ENCODE data around the gene USP31. TPM values are rescaled to one million over a fixed set of nuclear protein-coding genes. Genes with fewer than 3 reads are reported as not detected.

The USP31 gene
- total RNA-seq, 4 donors from 2014 or later: 6.0 to 8.3 (median 7.1) TPM

- WGBS, 2 donors (ENCODE audit: low coverage in 1 of 2): 70% methylated on average over 2 to 11 of the region's 11 CpGs
- in situ Hi-C loops (cut with MboI; ENCODE audit: low pct_ligation_motif_present in 1 of 4, low pct_unique_long_range_greater_than_20kb in 1 of 4, low sequenced_read_pairs in 3 of 4): loop anchor here in 1 of 4 donors (10.0 kb wide), 1 partner anchor 249 kb away; no protein-coding TSS in a partner anchor
- no peak for DNase-seq
- Histone ChIP-seq H3K27me3 (peaks cover 55% of the 10 kb centered on the region), H3K36me3 (no peaks in the 10 kb centered on the region), H3K4me3 (no peak overlapping the region), H3K4me1 (peaks cover 9 to 16% (median 12%) of the 10 kb centered on the region in 4 donors), H3K27ac (no peak overlapping the region), H3K9me3 (no peaks in the 10 kb centered on the region)
- intact Hi-C loops (cut with DNase I; ENCODE audit: low total_unique reads): no loop called here
- no peak for TF ChIP-seq EP300 (IDR thresholded peaks at IDR 0.05; ENCODE audit: low read depth)
- TF ChIP-seq CTCF (IDR thresholded peaks at IDR 0.05): no peak
- no peak for TF ChIP-seq POLR2AphosphoS5 (IDR thresholded peaks at IDR 0.05)
- no peak for TF ChIP-seq POLR2A (IDR thresholded peaks at IDR 0.05)
Observed at GRCh38 chr16:23185656-23186055, 36.4 kb upstream of the USP31 start.

GRCh38 chr16:23183543-23183862 is 34.3 kb upstream of the USP31 start:
- in situ Hi-C loops (cut with MboI; ENCODE audit: low pct_ligation_motif_present in 1 of 4, low pct_unique_long_range_greater_than_20kb in 1 of 4, low sequenced_read_pairs in 3 of 4): loop anchor here in 3 of 4 donors (5.0 to 10.0 kb wide), 3 partner anchors 251 to 259 kb away; no protein-coding TSS in a partner anchor
- peaks cover 73% of the 10 kb centered on the region for H3K27me3 ChIP-seq
- H3K27ac ChIP-seq: peak overlapping the region in 1 of 4 donors; percentile 20

GRCh38 chr16:23182679-23183542 is 33.7 kb upstream of the USP31 start, which contains the start of gene SCNN1G:
Gene SCNN1G, plus strand, starts transcription at chr16:23182745. Its CDS starts 3,527 bp downstream, at chr16:23186272.
- H3K9me3 ChIP-seq: no peaks in the 10 kb centered on the region
- peak; percentile 45 for DNase-seq
- H3K4me1 ChIP-seq: peaks cover 9 to 16% (median 12%) of the 10 kb centered on the region in 4 donors
- TF ChIP-seq CTCF (IDR thresholded peaks at IDR 0.05): peak in 3 of 5 experiments; percentile 2 to 41 (median 8)
- TF ChIP-seq POLR2AphosphoS5 (IDR thresholded peaks at IDR 0.05): peak in 1 of 3 donors; percentile 71
- TF ChIP-seq EP300 (IDR thresholded peaks at IDR 0.05; ENCODE audit: low read depth): no peak
- TF ChIP-seq POLR2A (IDR thresholded peaks at IDR 0.05): peak; percentile 38
- WGBS, 2 donors (ENCODE audit: low coverage in 1 of 2): 3% methylated on average over 26 of the region's 71 CpGs; no CpG with 5 or more reads in 1 of the 2 donors
- peak within 1 kb of the TSS in 2 of 4 donors; percentile 20 to 32 for H3K27ac ChIP-seq
- in situ Hi-C loops (cut with MboI; ENCODE audit: low pct_ligation_motif_present in 1 of 4, low pct_unique_long_range_greater_than_20kb in 1 of 4, low sequenced_read_pairs in 3 of 4): loop anchor here in 3 of 4 donors (5.0 to 10.0 kb wide), 3 partner anchors 252 to 259 kb away; no protein-coding TSS in a partner anchor
- intact Hi-C loops (cut with DNase I; ENCODE audit: low total_unique reads): loop anchor here (1.0 kb wide), 1 partner anchor 251 kb away; no protein-coding TSS in a partner anchor
- no peaks in the 10 kb centered on the region for H3K36me3 ChIP-seq
- peaks cover 77% of the 10 kb centered on the region for H3K27me3 ChIP-seq
- H3K4me3 ChIP-seq: peak within 1 kb of the TSS; percentile 33 to 61 (median 46)

More at GRCh38 chr16:23183543-23183862, 34.3 kb upstream of the USP31 start:
- H3K36me3 ChIP-seq: no peaks in the 10 kb centered on the region
- no peak for DNase-seq
- peak overlapping the region in 3 of 4 donors; percentile 33 to 61 (median 37) for H3K4me3 ChIP-seq
- peaks cover 9 to 16% (median 12%) of the 10 kb centered on the region in 4 donors for H3K4me1 ChIP-seq
- H3K9me3 ChIP-seq: no peaks in the 10 kb centered on the region
- intact Hi-C loops (cut with DNase I; ENCODE audit: low total_unique reads): no loop called here
- no peak for TF ChIP-seq POLR2A (IDR thresholded peaks at IDR 0.05)
- no peak for TF ChIP-seq CTCF (IDR thresholded peaks at IDR 0.05)
- TF ChIP-seq EP300 (IDR thresholded peaks at IDR 0.05; ENCODE audit: low read depth): no peak
- no peak for TF ChIP-seq POLR2AphosphoS5 (IDR thresholded peaks at IDR 0.05)
- WGBS, 2 donors (ENCODE audit: low coverage in 1 of 2): 27% methylated on average over 4 of the region's 4 CpGs; no CpG with 5 or more reads in 1 of the 2 donors

DNA sequence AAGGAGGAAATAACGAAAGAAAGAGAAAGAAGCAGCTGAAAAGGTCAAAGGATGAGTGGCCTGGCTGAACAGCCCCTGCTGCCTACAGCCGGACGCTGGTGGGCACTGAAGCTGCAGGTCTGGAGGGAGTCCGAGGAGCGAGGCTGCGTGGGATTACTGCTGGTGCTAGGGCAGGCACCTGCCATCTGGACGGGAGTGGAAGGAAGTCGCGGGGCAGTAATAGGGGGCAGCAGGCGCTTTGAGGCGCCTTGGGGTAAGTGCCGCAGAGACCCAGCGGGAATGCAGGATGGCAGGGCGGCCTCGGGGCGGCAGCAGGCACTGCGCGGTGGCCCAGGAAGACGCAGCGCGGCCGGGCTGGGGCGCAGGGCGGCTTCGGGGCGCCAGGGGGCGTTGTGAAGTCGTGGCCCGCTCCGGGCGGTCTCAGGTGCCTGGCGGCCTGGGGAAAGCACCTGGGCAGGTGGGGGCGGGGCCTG is 33.0 kb upstream of the USP31 start:
- H3K4me3 ChIP-seq: peak overlapping the region; percentile 33 to 61 (median 46)
- TF ChIP-seq POLR2AphosphoS5 (IDR thresholded peaks at IDR 0.05): no peak
- peak; percentile 84 to 99 (median 96) for TF ChIP-seq CTCF (IDR thresholded peaks at IDR 0.05)
- H3K9me3 ChIP-seq: no peaks in the 10 kb centered on the region
- no peak overlapping the region for H3K27ac ChIP-seq
- H3K4me1 ChIP-seq: peaks cover 9 to 16% (median 12%) of the 10 kb centered on the region in 4 donors
- peak; percentile 93 for DNase-seq
- no peaks in the 10 kb centered on the region for H3K36me3 ChIP-seq
- H3K27me3 ChIP-seq: peaks cover 83% of the 10 kb centered on the region
- in situ Hi-C loops (cut with MboI; ENCODE audit: low pct_ligation_motif_present in 1 of 4, low pct_unique_long_range_greater_than_20kb in 1 of 4, low sequenced_read_pairs in 3 of 4): loop anchor here in 3 of 4 donors (5.0 to 10.0 kb wide), 3 partner anchors 253 to 260 kb away; no protein-coding TSS in a partner anchor
- 9 to 11% methylated on average over 3 to 14 of the region's 33 CpGs for WGBS, 2 donors (ENCODE audit: low coverage in 1 of 2)
- intact Hi-C loops (cut with DNase I; ENCODE audit: low total_unique reads): loop anchor here (1.0 kb wide), 1 partner anchor 252 kb away; no protein-coding TSS in a partner anchor
